KOPT-K1 (cell line): ENCODE data around the gene DNAJC4.
"Not testable (repeated sequence)": the region's sequence is repeated elsewhere in the genome, so short reads cannot be mapped to it uniquely, and the experiment has no call there.

Source experiments
- H3K27ac ChIP-seq: fragments of 200-600 bp; sonication (generic); 2 replicates; pipeline ENCODE4 v1.5.1; 2016; ENCODE audit warnings: antibody characterized with exemption, mild to moderate bottlenecking, low read depth, low read length; ENCODE audit not compliant: poor library complexity, severe bottlenecking
- H3K36me3 ChIP-seq: fragments of 200-600 bp; sonication (generic); 2 replicates; pipeline ENCODE4 v1.5.1; 2017; ENCODE audit warnings: antibody characterized with exemption, mild to moderate bottlenecking, low read length, moderate library complexity; ENCODE audit not compliant: insufficient read depth
- H3K9me3 ChIP-seq: fragments of 200-600 bp; sonication (generic); 2 replicates; pipeline ENCODE4 v1.5.1; 2017; ENCODE audit warnings: antibody characterized with exemption, low read length, mild to moderate bottlenecking; ENCODE audit not compliant: insufficient read depth, poor library complexity, severe bottlenecking

The DNAJC4 gene

GRCh38 chr11:64243236-64243854, 13.0 kb downstream of the DNAJC4 start:
- H3K9me3 ChIP-seq = no peaks in the 10 kb centered on the region
- H3K36me3 ChIP-seq = peaks cover 26% of the 10 kb centered on the region
- no peak overlapping the region for H3K27ac ChIP-seq

- H3K9me3 ChIP-seq = no peaks in the 10 kb centered on the region
- peak overlapping the region; percentile 15 for H3K27ac ChIP-seq
- H3K36me3 ChIP-seq = peaks cover 18% of the 10 kb centered on the region
Measured at GRCh38 chr11:64244107-64244506, 13.8 kb downstream of the DNAJC4 start.

GRCh38 chr11:64244966-64245365, 14.6 kb downstream of the DNAJC4 start:
- Histone ChIP-seq H3K27ac (peak overlapping the region; percentile 87), H3K36me3 (peaks cover 18% of the 10 kb centered on the region), H3K9me3 (no peaks in the 10 kb centered on the region)

- Histone ChIP-seq H3K27ac (peak overlapping the region; percentile 87), H3K36me3 (peaks cover 18% of the 10 kb centered on the region), H3K9me3 (no peaks in the 10 kb centered on the region)
Measured at GRCh38 chr11:64245401-64245796, 15.1 kb downstream of the DNAJC4 start.

- Histone ChIP-seq H3K36me3 (peaks cover 18% of the 10 kb centered on the region), H3K27ac (peak overlapping the region; percentile 87), H3K9me3 (no peaks in the 10 kb centered on the region)
Measured at GRCh38 chr11:64245797-64246620, 15.7 kb downstream of the DNAJC4 start.

GRCh38 chr11:64246621-64246870, 16.2 kb downstream of the DNAJC4 start:
- Histone ChIP-seq H3K36me3 (peaks cover 18% of the 10 kb centered on the region), H3K27ac (peak overlapping the region; percentile 87)
- H3K9me3 ChIP-seq = not testable (repeated sequence)

- Histone ChIP-seq H3K27ac (peak within 1 kb of the TSS; percentile 87), H3K9me3 (no peaks in the 10 kb centered on the region), H3K36me3 (peaks cover 18% of the 10 kb centered on the region)
Measured at GRCh38 chr11:64246871-64247728, 16.8 kb downstream of the DNAJC4 start, which contains the start of gene PPP1R14B. Gene PPP1R14B, minus strand, starts transcription at chr11:64246943. Its CDS starts 270 bp downstream, at chr11:64246673.

- H3K9me3 ChIP-seq = no peaks in the 10 kb centered on the region
- peaks cover 18% of the 10 kb centered on the region for H3K36me3 ChIP-seq
- no peak overlapping the region for H3K27ac ChIP-seq
Measured at GRCh38 chr11:64247729-64248531, 17.6 kb downstream of the DNAJC4 start.

GRCh38 chr11:64248578-64248977, 18.2 kb downstream of the DNAJC4 start:
- Histone ChIP-seq H3K27ac (no peak overlapping the region), H3K9me3 (no peaks in the 10 kb centered on the region), H3K36me3 (peaks cover 12% of the 10 kb centered on the region)

GRCh38 chr11:64249038-64249437, 18.7 kb downstream of the DNAJC4 start:
- H3K27ac ChIP-seq = no peak overlapping the region
- no peaks in the 10 kb centered on the region for H3K9me3 ChIP-seq
- peaks cover 7% of the 10 kb centered on the region for H3K36me3 ChIP-seq

- no peak overlapping the region for H3K27ac ChIP-seq
- H3K36me3 ChIP-seq = no peaks in the 10 kb centered on the region
- no peaks in the 10 kb centered on the region for H3K9me3 ChIP-seq
Measured at GRCh38 chr11:64249563-64250414, 19.4 kb downstream of the DNAJC4 start.

GRCh38 chr11:64250415-64251015, 20.2 kb downstream of the DNAJC4 start:
- Histone ChIP-seq H3K27ac (peak overlapping the region; percentile 21), H3K9me3 (no peaks in the 10 kb centered on the region), H3K36me3 (no peaks in the 10 kb centered on the region; the same call in 1 of the 2 replicates)

GRCh38 chr11:64251016-64251752, 20.8 kb downstream of the DNAJC4 start, which contains the start of gene PLCB3:
Gene PLCB3, plus strand, starts transcription at chr11:64251530. Its CDS starts 120 bp downstream, at chr11:64251650.
- Histone ChIP-seq H3K27ac (peak within 1 kb of the TSS; percentile 21), H3K9me3 (no peaks in the 10 kb centered on the region), H3K36me3 (peaks cover under 1% of the 10 kb centered on the region; the same call in 1 of the 2 replicates)
